Epithelial cell of proximal tubule (primary cell): ENCODE measurements around the gene PPP2R5A. TPM values are rescaled to one million over a fixed set of nuclear protein-coding genes. Genes with fewer than 3 reads are reported as not detected.

Source experiments
- DNase-seq: peaks from one replicate; pipeline ENCODE4 v3.0.0-alpha.2; 2011; ENCODE audit warnings: low read depth
- H3K4me3 ChIP-seq: 2 replicates; pipeline ENCODE4 v1.5.1; 2011; ENCODE audit warnings: low read depth, mild to moderate bottlenecking, low read length
- CTCF ChIP-seq: conservative IDR thresholded peaks from 2 replicates; pipeline ENCODE4 v1.5.1; 2012; ENCODE audit warnings: low read depth, mild to moderate bottlenecking, low read length
- total RNA-seq: library from RNA; depleted of rRNA; stranded (reverse); fragments of >200 nt; gene quantifications from 2 replicates; pipeline ENCODE4 v1.2.3, GENCODE V29; 2015

Gene PPP2R5A
- total RNA-seq, 1 donor from 2014 or later, result 31.2 TPM

GRCh38 chr1:212289262-212290077 is 4.3 kb downstream of the PPP2R5A start:
- no peak for DNase-seq
- no peak overlapping the region for H3K4me3 ChIP-seq
- no peak for TF ChIP-seq CTCF

- DNase-seq, result no peak
- no peak for TF ChIP-seq CTCF
- H3K4me3 ChIP-seq, result no peak overlapping the region
Observed at GRCh38 chr1:212290608-212291007, 5.4 kb downstream of the PPP2R5A start.

GRCh38 chr1:212291505-212292134 is 6.4 kb downstream of the PPP2R5A start:
- TF ChIP-seq CTCF, result peak; percentile 83
- no peak overlapping the region for H3K4me3 ChIP-seq
- DNase-seq, result no peak

GRCh38 chr1:212292250-212293105 is 7.3 kb downstream of the PPP2R5A start:
- no peak for DNase-seq
- no peak for TF ChIP-seq CTCF
- no peak overlapping the region for H3K4me3 ChIP-seq

GRCh38 chr1:212293579-212293978 is 8.4 kb downstream of the PPP2R5A start:
- TF ChIP-seq CTCF, result peak; percentile 58
- DNase-seq, result no peak
- H3K4me3 ChIP-seq, result no peak overlapping the region

- DNase-seq, result no peak
- no peak for TF ChIP-seq CTCF
- H3K4me3 ChIP-seq, result no peak overlapping the region
Observed at GRCh38 chr1:212294983-212295382, 9.8 kb downstream of the PPP2R5A start.
